Neural cell (in vitro differentiated cells): ENCODE data around the gene CHRM1.

ENCODE experiments used
- EP300 ChIP-seq: fragments of 450-650 bp; conservative IDR thresholded peaks from 2 replicates; pipeline ENCODE4 v1.6.1; 2014; ENCODE audit warnings: antibody characterized with exemption, mild to moderate bottlenecking, moderate library complexity; ENCODE audit not compliant: poor library complexity, severe bottlenecking
- EZH2 ChIP-seq: fragments of 200-600, 300-800 bp; shearing (Covaris generic), sonication (generic); IDR thresholded peaks from 2 replicates; pipeline ENCODE4 v1.6.1; 2014; ENCODE audit warnings: antibody characterized with exemption, low read length, borderline replicate concordance, mild to moderate bottlenecking; ENCODE audit not compliant: insufficient read depth, poor library complexity, severe bottlenecking
- POLR2AphosphoS5 ChIP-seq: IDR thresholded peaks from 2 replicates; pipeline ENCODE4 v1.6.1; 2012
- RAD21 ChIP-seq: fragments of 450-650 bp; conservative IDR thresholded peaks from 2 replicates; pipeline ENCODE4 v1.6.1; 2014; ENCODE audit warnings: antibody characterized with exemption, mild to moderate bottlenecking, moderate library complexity
- SMC3 ChIP-seq: fragments of 450-650 bp; conservative IDR thresholded peaks from 2 replicates; pipeline ENCODE4 v1.6.1; 2014; ENCODE audit warnings: antibody characterized with exemption, mild to moderate bottlenecking, moderate library complexity; ENCODE audit not compliant: poor library complexity
- TAF1 ChIP-seq: IDR thresholded peaks from 2 replicates; pipeline ENCODE4 v1.6.1; 2012; ENCODE audit warnings: low read depth
- TF ChIP-seq, protein P1 (sequence below): fragments of 450-650 bp; IDR thresholded peaks from 2 replicates; pipeline ENCODE4 v1.5.1; 2014; ENCODE audit warnings: antibody characterized with exemption, mild to moderate bottlenecking, moderate library complexity; ENCODE audit not compliant: poor library complexity, severe bottlenecking
- TF ChIP-seq, protein P2 (sequence below): IDR thresholded peaks from 2 replicates; pipeline ENCODE4 v1.6.1; 2012; ENCODE audit warnings: borderline replicate concordance

GRCh38 chr11:62909107-62909894 lies 11.9 kb downstream of the CHRM1 start:
- TF ChIP-seq EZH2 (no peak), POLR2AphosphoS5 (no peak), RAD21 (no peak), TAF1 (no peak), EP300 (no peak), SMC3 (no peak)
- TF ChIP-seq, protein P1, sequence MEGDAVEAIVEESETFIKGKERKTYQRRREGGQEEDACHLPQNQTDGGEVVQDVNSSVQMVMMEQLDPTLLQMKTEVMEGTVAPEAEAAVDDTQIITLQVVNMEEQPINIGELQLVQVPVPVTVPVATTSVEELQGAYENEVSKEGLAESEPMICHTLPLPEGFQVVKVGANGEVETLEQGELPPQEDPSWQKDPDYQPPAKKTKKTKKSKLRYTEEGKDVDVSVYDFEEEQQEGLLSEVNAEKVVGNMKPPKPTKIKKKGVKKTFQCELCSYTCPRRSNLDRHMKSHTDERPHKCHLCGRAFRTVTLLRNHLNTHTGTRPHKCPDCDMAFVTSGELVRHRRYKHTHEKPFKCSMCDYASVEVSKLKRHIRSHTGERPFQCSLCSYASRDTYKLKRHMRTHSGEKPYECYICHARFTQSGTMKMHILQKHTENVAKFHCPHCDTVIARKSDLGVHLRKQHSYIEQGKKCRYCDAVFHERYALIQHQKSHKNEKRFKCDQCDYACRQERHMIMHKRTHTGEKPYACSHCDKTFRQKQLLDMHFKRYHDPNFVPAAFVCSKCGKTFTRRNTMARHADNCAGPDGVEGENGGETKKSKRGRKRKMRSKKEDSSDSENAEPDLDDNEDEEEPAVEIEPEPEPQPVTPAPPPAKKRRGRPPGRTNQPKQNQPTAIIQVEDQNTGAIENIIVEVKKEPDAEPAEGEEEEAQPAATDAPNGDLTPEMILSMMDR: no peak
- TF ChIP-seq, protein P2, sequence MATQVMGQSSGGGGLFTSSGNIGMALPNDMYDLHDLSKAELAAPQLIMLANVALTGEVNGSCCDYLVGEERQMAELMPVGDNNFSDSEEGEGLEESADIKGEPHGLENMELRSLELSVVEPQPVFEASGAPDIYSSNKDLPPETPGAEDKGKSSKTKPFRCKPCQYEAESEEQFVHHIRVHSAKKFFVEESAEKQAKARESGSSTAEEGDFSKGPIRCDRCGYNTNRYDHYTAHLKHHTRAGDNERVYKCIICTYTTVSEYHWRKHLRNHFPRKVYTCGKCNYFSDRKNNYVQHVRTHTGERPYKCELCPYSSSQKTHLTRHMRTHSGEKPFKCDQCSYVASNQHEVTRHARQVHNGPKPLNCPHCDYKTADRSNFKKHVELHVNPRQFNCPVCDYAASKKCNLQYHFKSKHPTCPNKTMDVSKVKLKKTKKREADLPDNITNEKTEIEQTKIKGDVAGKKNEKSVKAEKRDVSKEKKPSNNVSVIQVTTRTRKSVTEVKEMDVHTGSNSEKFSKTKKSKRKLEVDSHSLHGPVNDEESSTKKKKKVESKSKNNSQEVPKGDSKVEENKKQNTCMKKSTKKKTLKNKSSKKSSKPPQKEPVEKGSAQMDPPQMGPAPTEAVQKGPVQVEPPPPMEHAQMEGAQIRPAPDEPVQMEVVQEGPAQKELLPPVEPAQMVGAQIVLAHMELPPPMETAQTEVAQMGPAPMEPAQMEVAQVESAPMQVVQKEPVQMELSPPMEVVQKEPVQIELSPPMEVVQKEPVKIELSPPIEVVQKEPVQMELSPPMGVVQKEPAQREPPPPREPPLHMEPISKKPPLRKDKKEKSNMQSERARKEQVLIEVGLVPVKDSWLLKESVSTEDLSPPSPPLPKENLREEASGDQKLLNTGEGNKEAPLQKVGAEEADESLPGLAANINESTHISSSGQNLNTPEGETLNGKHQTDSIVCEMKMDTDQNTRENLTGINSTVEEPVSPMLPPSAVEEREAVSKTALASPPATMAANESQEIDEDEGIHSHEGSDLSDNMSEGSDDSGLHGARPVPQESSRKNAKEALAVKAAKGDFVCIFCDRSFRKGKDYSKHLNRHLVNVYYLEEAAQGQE: no peak
